ENCODE measurements around the gene OXCT1. TPM values are rescaled to one million over a fixed set of nuclear protein-coding genes. Genes with fewer than 3 reads are reported as not detected.

OXCT1 gene
- total and polyA plus RNA-seq, 8 donors, result 1.8 to 8.2 (median 3.0) TPM

GRCh38 chr5:41903892-41904799 lies 33.9 kb upstream of the OXCT1 start, which contains the start of gene RIMOC1:
Gene RIMOC1 (plus strand): TSS chr5:41904344. CDS start chr5:41904368, 24 bp downstream.
- Histone ChIP-seq H3K36me3 (peaks cover 0 to 12% (median 0%) of the 10 kb centered on the region in 3 donors), H3K9me3 (no peaks in the 10 kb centered on the region), H3K4me1 (peaks cover 9 to 16% (median 10%) of the 10 kb centered on the region in 3 donors), H3K4me3 (peak within 1 kb of the TSS; percentile 65 to 86 (median 79)), H3K27ac (peak within 1 kb of the TSS; percentile 73 to 85 (median 77)), H3K27me3 (no peaks in the 10 kb centered on the region)
- FAIRE-seq (peak; percentile 98), DNase-seq (peak; percentile 98 to 99 (median 99)), ATAC-seq (peak; percentile 98 to 100 (median 98))
- intact Hi-C loops (cut with DNase I), result no loop called here
- 0% methylated on average over 54 to 55 of the region's 55 CpGs for WGBS, 2 donors
- TF ChIP-seq CTCF (IDR thresholded peaks at IDR 0.05), result no peak

- Histone ChIP-seq H3K9me3 (no peaks in the 10 kb centered on the region), H3K27ac (peak overlapping the region; percentile 73 to 82 (median 77)), H3K36me3 (peaks cover 0 to 5% (median 0%) of the 10 kb centered on the region in 3 donors), H3K27me3 (no peaks in the 10 kb centered on the region), H3K4me3 (peak overlapping the region in 3 of 4 donors; percentile 18 to 81 (median 65)), H3K4me1 (peaks cover 9 to 16% (median 10%) of the 10 kb centered on the region in 3 donors)
- intact Hi-C loops (cut with DNase I), result no loop called here
- 36 to 39% methylated on average over 8 of the region's 8 CpGs for WGBS, 2 donors
- TF ChIP-seq CTCF (IDR thresholded peaks at IDR 0.05), result no peak
- ATAC-seq (no peak), DNase-seq (no peak), FAIRE-seq (no peak)
Observed at GRCh38 chr5:41903382-41903891, 33.2 kb upstream of the OXCT1 start.

GRCh38 chr5:41896230-41896629 lies 26.0 kb upstream of the OXCT1 start:
- Histone ChIP-seq H3K4me3 (no peak overlapping the region), H3K9me3 (no peaks in the 10 kb centered on the region), H3K4me1 (no peaks in the 10 kb centered on the region), H3K27ac (no peak overlapping the region), H3K36me3 (no peaks in the 10 kb centered on the region), H3K27me3 (peaks cover 0 to 21% (median 0%) of the 10 kb centered on the region in 4 donors)
- 17 to 22% methylated on average over 2 of the region's 2 CpGs for WGBS, 2 donors
- DNase-seq, result no peak
- intact Hi-C loops (cut with DNase I), result no loop called here
- no peak for FAIRE-seq
- ATAC-seq, result no peak
- TF ChIP-seq CTCF (IDR thresholded peaks at IDR 0.05), result no peak

GRCh38 chr5:41893074-41893851 lies 23.0 kb upstream of the OXCT1 start:
- 69 to 72% methylated on average over 3 of the region's 3 CpGs for WGBS, 2 donors
- no peak overlapping the region for H3K27ac ChIP-seq
- peaks cover 0 to 21% (median 0%) of the 10 kb centered on the region in 4 donors for H3K27me3 ChIP-seq
- H3K4me3 ChIP-seq, result no peak overlapping the region
- intact Hi-C loops (cut with DNase I), result no loop called here
- TF ChIP-seq CTCF (IDR thresholded peaks at IDR 0.05), result no peak
- no peaks in the 10 kb centered on the region for H3K9me3 ChIP-seq
- H3K36me3 ChIP-seq, result no peaks in the 10 kb centered on the region
- FAIRE-seq (no peak), DNase-seq (no peak), ATAC-seq (no peak)
- H3K4me1 ChIP-seq, result no peaks in the 10 kb centered on the region
